ENCODE measurements around the gene LOXL4. TPM values are rescaled to one million over a fixed set of nuclear protein-coding genes. Genes with fewer than 3 reads are reported as not detected.

The LOXL4 gene
- total RNA-seq, 2 experiments from 2014 or later: not detected

GRCh38 chr10:98287321-98287720 is 19.3 kb upstream of the LOXL4 start:
- Histone ChIP-seq H3K4me1 (ENCODE audit: insufficient read depth, low read length) (no peaks in the 10 kb centered on the region), H3K9me3 (ENCODE audit: control insufficient read depth in 1 of 2, insufficient read depth in 1 of 2, low read length in 2 of 2) (peaks cover 0 to 1% of the 10 kb centered on the region in 2 experiments), H3K27ac (ENCODE audit: low read depth in 1 of 2, low read length in 2 of 2) (no peak overlapping the region), H3K4me3 (ENCODE audit: low read length) (no peak overlapping the region), H3K36me3 (ENCODE audit: insufficient read depth, low read length) (no peaks in the 10 kb centered on the region), H3K27me3 (ENCODE audit: control insufficient read depth in 1 of 2, insufficient read depth in 2 of 2, low read length in 2 of 2) (peaks cover 11 to 16% of the 10 kb centered on the region in 2 experiments)
- no peak for DNase-seq
- Mint-ChIP-seq H3K27ac (no peak overlapping the region), H3K9me3 (no peaks in the 10 kb centered on the region), H3K4me3 (no peak overlapping the region), H3K36me3 (ENCODE audit: low read depth) (no peaks in the 10 kb centered on the region), H3K27me3 (peaks cover 24% of the 10 kb centered on the region), H3K4me1 (ENCODE audit: low read depth) (no peaks in the 10 kb centered on the region)
- ChIA-PET POLR2A (no interaction called here), CTCF (no interaction called here)
- no peak for TF ChIP-seq CTCF (IDR thresholded peaks at IDR 0.05)
- intact Hi-C loops (cut with DNase I, micrococcal nuclease): no loop called here
- ATAC-seq (ENCODE audit: poor library complexity): no peak

GRCh38 chr10:98286419-98286818 is 18.4 kb upstream of the LOXL4 start:
- H3K27ac Mint-ChIP-seq: no peak overlapping the region

DNA sequence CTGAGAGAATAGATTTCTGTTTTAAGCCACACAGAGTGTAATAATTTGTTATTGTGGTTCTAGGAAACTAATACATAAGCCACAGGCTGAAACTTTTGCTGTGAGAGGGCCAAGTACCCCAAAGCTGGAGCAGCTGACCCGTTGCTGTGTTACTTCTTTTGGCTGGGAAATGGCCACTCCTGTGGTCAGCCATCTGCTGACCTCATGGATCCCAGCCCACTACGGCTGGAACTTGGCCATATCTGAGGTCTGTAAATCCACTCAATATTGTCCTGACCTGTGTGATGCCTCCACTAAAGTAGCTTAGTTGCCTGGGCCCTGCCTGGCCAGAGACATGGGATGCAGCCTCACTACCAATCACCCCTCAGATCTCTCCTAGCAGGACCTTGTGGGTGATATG is 17.4 kb upstream of the LOXL4 start:
- H3K27me3 ChIP-seq (ENCODE audit: control insufficient read depth in 1 of 2, insufficient read depth in 2 of 2, low read length in 2 of 2): peaks cover 11 to 16% of the 10 kb centered on the region in 2 experiments
- ATAC-seq (ENCODE audit: poor library complexity): no peak
- no peak overlapping the region for H3K4me3 ChIP-seq (ENCODE audit: low read length)
- peaks cover 0 to 11% of the 10 kb centered on the region in 2 experiments for H3K9me3 ChIP-seq (ENCODE audit: control insufficient read depth in 1 of 2, insufficient read depth in 1 of 2, low read length in 2 of 2)
- CTCF ChIA-PET: no interaction called here
- H3K27ac ChIP-seq (ENCODE audit: low read depth in 1 of 2, low read length in 2 of 2): no peak overlapping the region
- H3K4me1 ChIP-seq (ENCODE audit: insufficient read depth, low read length): no peaks in the 10 kb centered on the region
- DNase-seq: no peak
- POLR2A ChIA-PET: no interaction called here
- H3K36me3 ChIP-seq (ENCODE audit: insufficient read depth, low read length): no peaks in the 10 kb centered on the region
- TF ChIP-seq CTCF (IDR thresholded peaks at IDR 0.05): no peak
- no peaks in the 10 kb centered on the region for H3K4me1 Mint-ChIP-seq (ENCODE audit: low read depth)
- peaks cover 24% of the 10 kb centered on the region for H3K27me3 Mint-ChIP-seq
- no peak overlapping the region for H3K4me3 Mint-ChIP-seq
- H3K9me3 Mint-ChIP-seq: peaks cover 7% of the 10 kb centered on the region
- H3K36me3 Mint-ChIP-seq (ENCODE audit: low read depth): no peaks in the 10 kb centered on the region
- no peak overlapping the region for H3K27ac Mint-ChIP-seq
- intact Hi-C loops (cut with DNase I, micrococcal nuclease): no loop called here

More at GRCh38 chr10:98286419-98286818, 18.4 kb upstream of the LOXL4 start:
- POLR2A ChIA-PET: no interaction called here
- Histone ChIP-seq H3K36me3 (ENCODE audit: insufficient read depth, low read length) (no peaks in the 10 kb centered on the region), H3K27ac (ENCODE audit: low read depth in 1 of 2, low read length in 2 of 2) (no peak overlapping the region), H3K9me3 (ENCODE audit: control insufficient read depth in 1 of 2, insufficient read depth in 1 of 2, low read length in 2 of 2) (peaks cover 0 to 10% of the 10 kb centered on the region in 2 experiments), H3K4me1 (ENCODE audit: insufficient read depth, low read length) (no peaks in the 10 kb centered on the region), H3K27me3 (ENCODE audit: control insufficient read depth in 1 of 2, insufficient read depth in 2 of 2, low read length in 2 of 2) (peaks cover 11 to 16% of the 10 kb centered on the region in 2 experiments), H3K4me3 (ENCODE audit: low read length) (no peak overlapping the region)
- no peaks in the 10 kb centered on the region for H3K36me3 Mint-ChIP-seq (ENCODE audit: low read depth)
- peaks cover 24% of the 10 kb centered on the region for H3K27me3 Mint-ChIP-seq
- CTCF ChIA-PET: no interaction called here
- H3K4me1 Mint-ChIP-seq (ENCODE audit: low read depth): no peaks in the 10 kb centered on the region
- TF ChIP-seq CTCF (IDR thresholded peaks at IDR 0.05): no peak
- intact Hi-C loops (cut with DNase I, micrococcal nuclease): no loop called here
- peaks cover 2% of the 10 kb centered on the region for H3K9me3 Mint-ChIP-seq
- no peak for DNase-seq
- no peak overlapping the region for H3K4me3 Mint-ChIP-seq
- ATAC-seq (ENCODE audit: poor library complexity): no peak
